ENCODE measurements around the gene INPP5A. TPM values are rescaled to one million over a fixed set of nuclear protein-coding genes. Genes with fewer than 3 reads are reported as not detected.
A peak's percentile ranks its signal among the peaks of the same experiment; 100 is the strongest.

INPP5A gene
- total and polyA plus RNA-seq, 9 of the 15 experiments (the other 6 are each of a cell fraction or from before 2014, with no cell fraction given): 0.66 to 11.6 (median 7.7) TPM

DNA sequence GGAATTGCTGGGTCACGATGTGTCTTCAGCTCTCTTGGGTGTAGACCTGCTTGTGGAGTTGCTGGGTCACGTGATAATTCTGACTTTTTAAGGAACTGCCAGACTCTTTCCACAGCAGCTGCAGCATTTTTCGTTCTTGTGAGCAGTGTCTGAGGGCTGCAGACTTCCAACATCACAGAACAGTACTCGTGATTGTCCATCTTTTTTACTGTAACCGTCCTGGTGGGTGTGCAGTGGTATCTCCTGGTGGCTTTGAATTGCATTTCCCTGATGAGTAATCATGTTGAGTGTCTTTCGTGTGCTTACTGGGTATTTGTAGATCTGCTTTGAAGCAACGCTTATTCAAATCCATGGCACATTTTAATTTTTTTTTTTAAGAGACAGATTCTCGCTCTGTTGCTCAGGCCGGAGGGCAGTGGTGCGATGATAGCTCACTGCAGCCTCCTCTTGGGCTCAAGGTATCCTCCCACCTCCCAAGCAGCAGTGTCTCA is 22.7 kb downstream of the INPP5A start (continued):
- TF ChIP-seq JUND (IDR thresholded peaks at IDR 0.05; ENCODE audit: borderline replicate concordance, low read depth, low read length) (0 out of 2 replicates have a peak, but pooled peaks have one; percentile 8), JUND (tag; IDR thresholded peaks at IDR 0.05; ENCODE audit: borderline replicate concordance, low read depth, low read length) (no peak), GABPA (tag; conservative IDR thresholded peaks at IDR 0.05; ENCODE audit: low read depth) (no peak), PHB2 (IDR thresholded peaks at IDR 0.05; ENCODE audit: low read depth) (no peak), MYC (IDR thresholded peaks at IDR 0.05; ENCODE audit: low read depth, low read length) (no peak), MYC (CRISPR knock-in tag; IDR thresholded peaks at IDR 0.05; ENCODE audit: borderline replicate concordance, low read depth) (no peak), ZNF316 (IDR thresholded peaks at IDR 0.05) (0 out of 2 replicates have a peak, but pooled peaks have one; percentile 3), ZNF507 (tag; conservative IDR thresholded peaks at IDR 0.05) (no peak), HOXB6 (CRISPR knock-in tag; IDR thresholded peaks at IDR 0.05; ENCODE audit: borderline replicate concordance) (no peak), IRF9 (tag; IDR thresholded peaks at IDR 0.05) (no peak), ZNF282 (CRISPR knock-in tag; IDR thresholded peaks at IDR 0.05) (no peak), ILK (tag; IDR thresholded peaks at IDR 0.05; ENCODE audit: borderline replicate concordance, low read depth) (no peak), TFAM (CRISPR knock-in tag; conservative IDR thresholded peaks at IDR 0.05) (no peak), ZNF395 (CRISPR knock-in tag; IDR thresholded peaks at IDR 0.05) (no peak), PCBP1 (IDR thresholded peaks at IDR 0.05; ENCODE audit: low read depth, low read length, poor library complexity, severe bottlenecking) (no peak), NFIX (CRISPR knock-in tag; IDR thresholded peaks at IDR 0.05; ENCODE audit: low read depth) (no peak), TAF1 (IDR thresholded peaks at IDR 0.05; ENCODE audit: control insufficient read depth, extremely low read depth, insufficient read depth, low read length, severe bottlenecking) (no peak), NRF1 (conservative IDR thresholded peaks at IDR 0.05 in 1 of 2, IDR thresholded peaks at IDR 0.05 in 1 of 2) (no peak)
- TF ChIP-seq, protein P1, sequence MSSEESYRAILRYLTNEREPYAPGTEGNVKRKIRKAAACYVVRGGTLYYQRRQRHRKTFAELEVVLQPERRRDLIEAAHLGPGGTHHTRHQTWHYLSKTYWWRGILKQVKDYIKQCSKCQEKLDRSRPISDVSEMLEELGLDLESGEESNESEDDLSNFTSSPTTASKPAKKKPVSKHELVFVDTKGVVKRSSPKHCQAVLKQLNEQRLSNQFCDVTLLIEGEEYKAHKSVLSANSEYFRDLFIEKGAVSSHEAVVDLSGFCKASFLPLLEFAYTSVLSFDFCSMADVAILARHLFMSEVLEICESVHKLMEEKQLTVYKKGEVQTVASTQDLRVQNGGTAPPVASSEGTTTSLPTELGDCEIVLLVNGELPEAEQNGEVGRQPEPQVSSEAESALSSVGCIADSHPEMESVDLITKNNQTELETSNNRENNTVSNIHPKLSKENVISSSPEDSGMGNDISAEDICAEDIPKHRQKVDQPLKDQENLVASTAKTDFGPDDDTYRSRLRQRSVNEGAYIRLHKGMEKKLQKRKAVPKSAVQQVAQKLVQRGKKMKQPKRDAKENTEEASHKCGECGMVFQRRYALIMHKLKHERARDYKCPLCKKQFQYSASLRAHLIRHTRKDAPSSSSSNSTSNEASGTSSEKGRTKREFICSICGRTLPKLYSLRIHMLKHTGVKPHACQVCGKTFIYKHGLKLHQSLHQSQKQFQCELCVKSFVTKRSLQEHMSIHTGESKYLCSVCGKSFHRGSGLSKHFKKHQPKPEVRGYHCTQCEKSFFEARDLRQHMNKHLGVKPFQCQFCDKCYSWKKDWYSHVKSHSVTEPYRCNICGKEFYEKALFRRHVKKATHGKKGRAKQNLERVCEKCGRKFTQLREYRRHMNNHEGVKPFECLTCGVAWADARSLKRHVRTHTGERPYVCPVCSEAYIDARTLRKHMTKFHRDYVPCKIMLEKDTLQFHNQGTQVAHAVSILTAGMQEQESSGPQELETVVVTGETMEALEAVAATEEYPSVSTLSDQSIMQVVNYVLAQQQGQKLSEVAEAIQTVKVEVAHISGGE (CRISPR knock-in tag; IDR thresholded peaks at IDR 0.05): no peak
- TF ChIP-seq, protein P2, sequence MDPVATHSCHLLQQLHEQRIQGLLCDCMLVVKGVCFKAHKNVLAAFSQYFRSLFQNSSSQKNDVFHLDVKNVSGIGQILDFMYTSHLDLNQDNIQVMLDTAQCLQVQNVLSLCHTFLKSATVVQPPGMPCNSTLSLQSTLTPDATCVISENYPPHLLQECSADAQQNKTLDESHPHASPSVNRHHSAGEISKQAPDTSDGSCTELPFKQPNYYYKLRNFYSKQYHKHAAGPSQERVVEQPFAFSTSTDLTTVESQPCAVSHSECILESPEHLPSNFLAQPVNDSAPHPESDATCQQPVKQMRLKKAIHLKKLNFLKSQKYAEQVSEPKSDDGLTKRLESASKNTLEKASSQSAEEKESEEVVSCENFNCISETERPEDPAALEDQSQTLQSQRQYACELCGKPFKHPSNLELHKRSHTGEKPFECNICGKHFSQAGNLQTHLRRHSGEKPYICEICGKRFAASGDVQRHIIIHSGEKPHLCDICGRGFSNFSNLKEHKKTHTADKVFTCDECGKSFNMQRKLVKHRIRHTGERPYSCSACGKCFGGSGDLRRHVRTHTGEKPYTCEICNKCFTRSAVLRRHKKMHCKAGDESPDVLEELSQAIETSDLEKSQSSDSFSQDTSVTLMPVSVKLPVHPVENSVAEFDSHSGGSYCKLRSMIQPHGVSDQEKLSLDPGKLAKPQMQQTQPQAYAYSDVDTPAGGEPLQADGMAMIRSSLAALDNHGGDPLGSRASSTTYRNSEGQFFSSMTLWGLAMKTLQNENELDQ (CRISPR knock-in tag; IDR thresholded peaks at IDR 0.05; ENCODE audit: borderline replicate concordance): no peak

Measured in K562 (cell line).